PC-9 (cell line): ENCODE results near the gene INPP5A.

ENCODE experiments used
- CTCF ChIP-seq: fragments of 200-600 bp; sonication (generic); conservative IDR thresholded peaks from 2 replicates; pipeline ENCODE4 v1.6.1; 2017; ENCODE audit warnings: mixed run types, antibody characterized with exemption, mild to moderate bottlenecking, moderate library complexity
- EZH2 ChIP-seq: fragments of 200-600 bp; sonication (generic); IDR thresholded peaks from 2 replicates; pipeline ENCODE4 v1.8.0; 2017; ENCODE audit warnings: antibody characterized with exemption, low read depth

GRCh38 chr10:132806561-132807003, 269.0 kb downstream of the INPP5A start:
- TF ChIP-seq EZH2 (no peak), CTCF (no peak)
